Stimulated activated CD4-positive, alpha-beta T cell treated with anti-CD3 and anti-CD28 coated beads, TNF-alpha, amount 100 ng/mL, for 1 hour (primary cell): Measurements from ENCODE around the gene MDH1.
"Not testable (repeated sequence)": the region's sequence is repeated elsewhere in the genome, so short reads cannot be mapped to it uniquely, and the experiment has no call there.

ENCODE experiments used
- DNase-seq, 3 donors: peaks; one replicate each; pipeline ENCODE4 v3.0.0-alpha.2; 2020; ENCODE audit warnings: low read depth in 3 of 3, low spot score in 1 of 3

The MDH1 gene

DNA sequence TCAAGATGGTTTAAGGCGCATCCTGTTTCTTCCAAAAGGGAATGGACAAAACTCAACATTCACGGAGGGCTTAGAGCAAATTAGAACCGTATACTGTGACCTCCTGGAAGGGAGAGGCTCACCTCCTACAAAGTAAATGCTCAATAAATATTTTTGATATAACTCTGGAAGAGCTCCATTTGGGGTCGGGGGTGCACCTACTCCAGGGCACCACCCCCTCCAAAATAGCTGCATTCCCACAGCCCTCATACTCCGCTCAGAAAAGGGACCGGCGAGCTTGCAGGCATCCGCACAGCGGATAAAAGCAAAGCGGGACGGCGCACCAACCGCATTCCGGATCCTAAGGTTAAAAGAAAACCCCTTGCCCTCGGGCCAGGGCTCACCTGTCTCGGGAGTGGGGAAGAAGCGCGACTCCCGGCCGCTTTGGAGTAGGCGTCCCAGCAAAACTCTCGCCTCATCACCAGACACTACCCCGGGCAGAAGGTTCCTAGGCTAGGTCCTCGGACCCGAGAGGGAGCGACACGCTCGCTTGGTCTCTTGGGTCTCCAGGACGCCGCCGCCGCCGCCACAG, 864 bp upstream of the MDH1 start:
- no peak for DNase-seq

- no peak for DNase-seq
Observed at GRCh38 chr2:63589148-63589958, 590 bp downstream of the MDH1 start.

DNA sequence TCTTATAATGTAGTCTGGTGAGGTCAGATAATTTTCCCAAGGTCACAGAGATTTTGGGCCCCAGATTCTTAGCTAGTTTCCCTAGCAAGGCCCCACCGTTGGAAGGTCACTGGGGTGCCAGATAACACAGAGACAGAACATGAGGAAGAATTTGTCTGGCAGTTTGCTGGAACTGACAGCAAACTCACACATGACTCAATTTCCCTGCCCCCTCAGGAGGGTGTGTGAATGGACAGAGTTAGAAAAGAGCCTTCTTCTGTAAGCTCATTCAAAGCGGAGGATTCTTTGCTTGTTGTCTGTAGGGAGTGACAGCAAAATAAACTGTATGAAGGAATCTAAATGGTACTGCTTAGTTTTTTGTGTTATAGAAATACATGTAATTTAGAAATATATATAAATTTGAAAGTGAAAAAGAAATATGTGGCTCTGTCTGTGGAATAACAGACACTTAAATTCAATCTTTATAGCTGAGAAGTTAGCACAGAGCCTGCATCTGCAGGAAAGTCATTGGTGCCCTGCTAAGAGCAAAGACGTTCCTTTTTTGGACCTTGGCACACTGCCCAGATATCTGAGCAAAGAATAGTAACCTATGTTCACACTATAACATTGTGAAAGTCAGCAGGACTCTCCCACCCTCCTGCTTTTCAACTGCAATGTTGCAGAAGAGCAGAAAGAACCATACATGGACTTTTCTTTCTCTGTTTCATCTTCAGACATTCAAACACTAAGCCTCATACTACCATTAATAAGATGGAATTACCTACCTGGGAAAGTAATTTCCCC, 2.1 kb downstream of the MDH1 start:
- no peak for DNase-seq

- no peak for DNase-seq
Observed at GRCh38 chr2:63591566-63592175, 2.9 kb downstream of the MDH1 start.

- no peak for DNase-seq
Observed at GRCh38 chr2:63594660-63595059, 5.9 kb downstream of the MDH1 start.

- DNase-seq, result no peak
Observed at GRCh38 chr2:63596401-63596883, 7.7 kb downstream of the MDH1 start.

DNA sequence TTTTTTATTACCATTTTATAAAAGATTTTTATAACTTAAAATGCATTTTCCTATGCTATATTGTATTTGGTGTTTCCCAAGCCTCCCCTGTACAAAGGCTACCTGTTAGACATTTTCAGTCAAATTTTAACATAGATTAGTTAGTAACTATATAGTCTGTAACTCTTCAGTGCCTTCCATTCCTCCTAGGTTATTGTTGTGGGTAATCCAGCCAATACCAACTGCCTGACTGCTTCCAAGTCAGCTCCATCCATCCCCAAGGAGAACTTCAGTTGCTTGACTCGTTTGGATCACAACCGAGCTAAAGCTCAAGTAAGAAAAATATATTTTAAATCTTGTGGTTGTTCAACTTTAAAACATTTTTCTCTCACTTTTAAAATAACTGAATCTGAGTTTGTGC, 10.2 kb downstream of the MDH1 start:
- DNase-seq, result no peak

GRCh38 chr2:63600881-63601460, 12.2 kb downstream of the MDH1 start:
- DNase-seq, result no peak

- no peak for DNase-seq
Observed at GRCh38 chr2:63604666-63605065, 15.9 kb downstream of the MDH1 start.

DNA sequence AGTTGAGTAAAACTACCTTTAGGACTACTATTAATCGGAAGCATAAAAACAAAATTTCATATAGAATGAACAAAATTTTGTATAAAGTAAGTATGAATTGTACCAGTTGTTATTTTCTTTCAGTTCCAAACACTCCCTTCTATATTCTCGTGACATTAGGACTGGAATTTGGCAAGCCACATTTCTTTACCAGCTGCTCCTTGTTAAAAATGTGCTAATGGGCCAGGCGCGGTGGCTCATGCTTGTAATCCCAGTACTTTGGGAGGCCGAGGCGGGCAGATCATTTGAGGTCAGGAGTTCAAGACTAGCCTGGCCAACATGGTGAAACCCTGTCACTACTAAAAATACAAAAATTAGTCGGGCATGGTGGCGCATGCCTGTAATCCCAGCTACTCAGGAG, 20.1 kb downstream of the MDH1 start:
- not testable (repeated sequence) for DNase-seq

- no peak for DNase-seq
Observed at GRCh38 chr2:63610525-63610924, 21.8 kb downstream of the MDH1 start.

GRCh38 chr2:63613391-63613901, 24.7 kb downstream of the MDH1 start:
- no peak for DNase-seq

- DNase-seq, result no peak
Observed at GRCh38 chr2:63614448-63614968, 25.7 kb downstream of the MDH1 start.

- DNase-seq, result no peak
Observed at GRCh38 chr2:63614983-63615945, 26.5 kb downstream of the MDH1 start.

- DNase-seq, result no peak
Observed at GRCh38 chr2:63617366-63617765, 28.6 kb downstream of the MDH1 start.

- no peak for DNase-seq
Observed at GRCh38 chr2:63619328-63619727, 30.6 kb downstream of the MDH1 start.

DNA sequence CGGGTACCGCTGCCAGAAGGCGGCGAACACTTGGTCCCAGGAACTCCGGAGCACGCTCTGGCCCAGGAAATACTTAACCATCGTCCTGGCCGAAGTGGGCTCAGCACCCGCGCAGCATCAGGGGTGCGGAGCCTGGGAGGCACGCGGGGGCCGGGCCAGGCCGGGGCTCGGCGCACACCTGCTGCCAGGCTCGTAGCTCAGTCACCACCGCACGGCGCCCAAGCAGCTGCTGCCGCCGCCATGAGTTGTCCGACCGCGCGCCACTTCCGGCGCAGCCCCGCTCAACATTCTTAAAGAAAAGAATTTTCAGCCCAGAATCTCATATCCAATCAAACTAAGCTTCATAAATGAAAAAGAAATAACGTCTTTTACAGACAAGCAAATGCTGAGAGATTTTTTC, 34.0 kb downstream of the MDH1 start:
- no peak for DNase-seq

DNA sequence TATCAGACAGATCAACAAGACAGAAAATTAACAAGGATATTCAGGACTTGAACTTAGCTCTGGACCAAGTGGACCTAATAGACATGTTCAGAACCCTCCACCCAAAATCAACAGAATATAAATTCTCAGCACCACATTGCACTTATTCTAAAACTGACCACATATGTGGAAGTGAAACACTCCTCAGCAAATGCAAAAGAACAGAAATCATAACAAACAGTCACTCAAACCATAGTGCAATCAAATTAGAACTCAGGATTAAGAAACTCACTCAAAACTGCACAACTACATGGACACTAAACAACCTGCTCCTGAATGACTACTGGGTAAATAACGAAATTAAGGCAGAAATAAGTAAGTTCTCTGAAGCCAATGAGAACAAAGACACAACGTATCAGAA, 35.0 kb downstream of the MDH1 start:
- DNase-seq, result not testable (repeated sequence)

DNA sequence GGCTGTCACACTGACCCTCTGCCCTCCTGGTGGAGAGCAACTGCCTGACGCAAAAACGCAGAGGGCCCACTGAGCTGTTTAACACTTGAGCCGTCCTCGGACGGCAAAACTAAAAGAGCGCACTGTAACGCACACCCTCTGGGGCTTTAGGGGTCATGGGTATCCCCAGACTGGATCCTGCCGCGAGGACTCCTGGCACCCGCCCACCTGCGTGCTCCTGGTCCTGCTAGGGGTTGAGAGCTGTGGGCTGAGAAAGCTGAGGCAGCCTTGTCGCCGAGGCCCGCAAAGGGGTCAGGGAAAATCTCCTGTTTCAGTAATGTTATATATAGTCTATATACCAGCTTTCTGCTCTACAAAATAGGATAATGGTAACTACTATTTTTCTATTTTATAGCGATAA, 39.1 kb downstream of the MDH1 start:
- DNase-seq, result no peak
